Esophagus squamous epithelium (tissue), 4 donors: Measurements from ENCODE around the gene IFNL1.

Experiments used
- CTCF ChIP-seq, 6 experiments: fragments of 450-650 bp in 4 of 6; fragments of 200-600 bp in 2 of 6; sonication (generic) in 2 of 6; IDR thresholded peaks; one replicate each; pipeline ENCODE4 v1.5.1; 2016 to 2019; ENCODE audit warnings: antibody characterized with exemption in 6 of 6, mild to moderate bottlenecking in 4 of 6, moderate library complexity in 4 of 6
- POLR2A ChIP-seq, 4 donors: fragments of 450-650 bp; IDR thresholded peaks; one replicate each; pipeline ENCODE4 v1.6.1; 2017; ENCODE audit warnings: antibody characterized with exemption in 4 of 4, mild to moderate bottlenecking in 4 of 4, moderate library complexity in 3 of 4

- TF ChIP-seq CTCF (IDR thresholded peaks at IDR 0.05) = no peak
- TF ChIP-seq POLR2A (IDR thresholded peaks at IDR 0.05) = no peak
Observed at GRCh38 chr19:39308531-39309304, 12.5 kb downstream of the IFNL1 start.
